Fibroblast of villous mesenchyme (primary cell): ENCODE results near the gene PON1. TPM values are rescaled to one million over a fixed set of nuclear protein-coding genes. Genes with fewer than 3 reads are reported as not detected.
A peak's percentile ranks its signal among the peaks of the same experiment; 100 is the strongest.

Experiments used
- DNase-seq: peaks from one replicate; pipeline ENCODE4 v3.0.0-alpha.2; 2010; ENCODE audit warnings: low read depth
- H3K4me3 ChIP-seq: 2 replicates; pipeline ENCODE4 v1.5.1; 2011; ENCODE audit warnings: low read depth, mild to moderate bottlenecking, low read length
- CTCF ChIP-seq: IDR thresholded peaks from 2 replicates; pipeline ENCODE4 v1.5.1; 2012; ENCODE audit warnings: low read depth, mild to moderate bottlenecking, low read length; ENCODE audit not compliant: insufficient read depth
- total RNA-seq: library from RNA; depleted of rRNA; stranded (reverse); fragments of >200 nt; gene quantifications from 2 replicates; pipeline ENCODE4 v1.2.3, GENCODE V29; 2012

PON1 gene
- not detected in 2 replicates for total RNA-seq

GRCh38 chr7:95324431-95324830, at the start of gene PON1:
Gene PON1, minus strand, starts transcription at chr7:95324532. Its CDS starts 57 bp downstream, at chr7:95324475.
- TF ChIP-seq CTCF, result no peak
- DNase-seq, result no peak

DNA sequence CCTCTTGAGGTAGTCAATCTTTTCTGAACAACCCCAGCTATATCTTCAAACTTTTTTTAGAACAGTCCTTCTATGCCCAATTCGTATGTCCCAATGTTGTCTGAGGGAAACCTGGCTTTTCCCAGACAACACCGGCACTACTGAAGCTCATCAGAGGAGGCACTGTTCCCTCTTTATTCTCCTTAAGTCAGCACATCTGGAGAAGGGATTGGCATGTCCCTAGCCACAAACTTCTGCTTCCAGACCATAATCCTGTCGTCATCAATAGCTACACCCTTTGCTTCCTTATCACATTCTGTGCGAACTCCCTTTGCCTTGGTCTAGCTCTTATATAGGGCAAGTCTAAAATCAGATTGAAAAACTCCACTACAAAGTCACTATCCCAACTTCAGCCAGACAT, 49.0 kb upstream of the PON1 start:
- H3K4me3 ChIP-seq, result no peak overlapping the region
- no peak for DNase-seq
- TF ChIP-seq CTCF, result no peak

More at GRCh38 chr7:95324431-95324830, at the start of gene PON1:
- H3K4me3 ChIP-seq, result no peak within 1 kb of the TSS

GRCh38 chr7:95368235-95368634, 43.9 kb upstream of the PON1 start:
- no peak overlapping the region for H3K4me3 ChIP-seq
- no peak for DNase-seq
- TF ChIP-seq CTCF, result no peak

GRCh38 chr7:95367606-95368005, 43.3 kb upstream of the PON1 start:
- no peak for DNase-seq
- H3K4me3 ChIP-seq, result no peak overlapping the region
- no peak for TF ChIP-seq CTCF

DNA sequence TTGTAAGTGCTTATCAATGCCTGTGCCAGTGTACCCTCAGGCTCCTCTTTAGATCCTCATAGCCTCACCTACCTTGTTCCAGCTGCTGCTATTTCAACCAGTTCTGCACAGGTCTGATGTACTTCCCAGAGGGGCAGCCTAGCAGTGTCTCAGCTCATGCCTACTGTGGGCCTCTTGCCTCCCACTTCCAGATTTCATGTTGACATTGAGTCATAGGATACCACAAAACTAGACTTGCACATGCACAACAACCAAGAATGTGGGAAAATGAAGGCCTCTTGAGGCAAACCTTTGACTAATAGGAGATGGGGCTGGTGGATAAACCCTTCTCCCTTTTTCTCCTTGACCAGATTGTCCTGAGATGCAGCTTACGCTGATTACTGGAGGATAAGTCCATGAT, 40.8 kb upstream of the PON1 start:
- no peak for TF ChIP-seq CTCF
- DNase-seq, result no peak

DNA sequence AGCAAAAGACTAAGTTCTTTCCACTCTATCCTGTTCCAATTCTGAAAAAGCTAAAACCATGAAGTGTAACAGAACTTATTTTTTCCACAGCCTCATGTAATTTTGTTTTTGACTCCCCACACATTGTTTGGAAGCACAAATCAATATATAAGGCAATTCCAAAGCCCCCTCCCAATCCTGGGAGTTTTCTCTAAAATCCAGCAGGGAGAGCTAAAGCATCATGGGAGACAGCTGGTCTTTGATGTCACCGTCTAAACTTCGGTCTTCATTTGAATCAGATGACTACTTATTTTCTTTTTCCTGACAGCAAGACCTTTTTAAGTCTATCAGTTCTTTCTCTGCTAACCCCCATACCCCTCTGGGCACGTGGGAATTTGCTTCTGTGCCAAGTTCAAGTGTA, 33.3 kb upstream of the PON1 start:
- peak; percentile 31 for TF ChIP-seq CTCF
- no peak overlapping the region for H3K4me3 ChIP-seq
- peak; percentile 10 for DNase-seq

More for the DNA sequence above, 40.8 kb upstream of the PON1 start:
- no peak overlapping the region for H3K4me3 ChIP-seq

DNA sequence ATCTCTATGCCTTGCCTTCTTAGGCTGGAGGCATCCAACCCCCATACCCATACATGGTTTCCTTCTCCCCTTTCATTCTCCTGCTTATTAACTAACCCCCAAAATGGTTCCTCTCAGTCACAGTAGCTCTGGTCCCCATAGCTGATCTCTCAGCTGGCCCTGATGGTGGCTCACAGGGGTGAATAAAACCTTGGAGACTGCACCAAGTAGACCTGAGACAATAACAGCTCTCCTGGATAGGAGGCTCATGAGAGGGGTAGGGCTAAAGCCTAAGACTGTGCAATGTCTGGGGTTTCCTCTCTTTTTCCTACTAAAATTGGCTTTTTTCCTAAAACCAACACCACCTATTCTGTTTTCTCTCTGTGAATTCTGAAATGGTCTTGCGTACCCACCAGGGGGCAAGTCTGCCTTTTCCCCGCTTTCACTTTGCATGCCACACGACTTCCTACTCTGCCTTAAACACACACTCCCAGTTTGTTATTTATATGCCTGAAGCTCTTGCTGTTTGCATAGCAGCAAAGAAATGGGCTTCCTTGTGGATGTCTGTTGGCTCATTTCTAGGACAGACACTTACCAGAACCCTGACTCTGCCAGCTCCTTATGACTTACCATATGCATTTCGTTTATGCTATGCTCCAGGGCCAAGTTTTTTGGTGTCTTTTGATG, 18.4 kb upstream of the PON1 start:
- TF ChIP-seq CTCF, result peak; percentile 6
- DNase-seq, result no peak
- H3K4me3 ChIP-seq, result no peak overlapping the region
